HG03565 (cell line): Measurements from ENCODE around the gene SMAP1.

Experiments
- ATAC-seq: cut with Tn5 transposase; IDR thresholded peaks from one replicate; pipeline ENCODE4 v1.9.1; 2021; ENCODE audit warnings: mild to moderate bottlenecking, moderate library complexity; ENCODE audit not compliant: unreplicated experiment

SMAP1 gene

GRCh38 chr6:70839286-70840266, 171.9 kb downstream of the SMAP1 start:
- ATAC-seq = no peak

DNA sequence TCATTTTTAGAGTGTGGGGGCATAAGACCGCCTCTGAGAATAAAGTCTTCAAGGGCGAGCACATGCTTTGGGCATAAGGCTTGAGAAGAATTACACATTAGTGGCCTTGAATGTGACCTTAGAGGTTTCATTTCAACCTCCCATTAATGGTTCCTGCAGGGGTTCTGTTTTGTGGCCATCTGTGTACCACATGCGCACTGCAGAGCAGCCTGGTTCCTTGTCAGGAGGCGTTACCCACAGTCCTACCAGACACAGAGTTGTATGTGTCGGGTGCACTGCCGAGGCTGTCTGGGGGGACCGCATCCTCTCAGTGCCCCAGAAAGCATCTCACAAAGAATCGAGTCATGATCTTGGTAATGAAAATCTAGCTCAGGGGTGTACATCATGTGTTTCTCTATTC, 173.4 kb downstream of the SMAP1 start:
- ATAC-seq = no peak

DNA sequence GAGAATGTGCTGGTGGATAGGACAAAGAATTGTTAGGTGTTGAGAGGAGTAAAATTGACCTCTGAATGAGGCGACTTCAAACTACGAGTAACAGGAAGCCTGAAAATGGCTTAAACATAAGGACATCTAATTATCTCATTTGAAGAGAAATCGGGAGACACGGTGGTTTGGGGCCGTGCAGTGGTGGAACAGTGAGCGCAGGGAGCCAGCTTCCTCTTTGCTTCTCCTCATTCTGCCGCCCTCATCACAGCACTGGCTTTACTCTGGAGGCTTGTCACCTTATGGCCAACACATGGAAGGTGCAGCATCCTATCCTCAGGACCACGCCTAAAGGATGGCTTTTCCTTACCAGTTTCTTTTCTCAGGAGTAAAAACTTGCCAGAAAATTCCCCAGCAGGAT, 174.9 kb downstream of the SMAP1 start:
- ATAC-seq = no peak

GRCh38 chr6:70843328-70843918, 175.7 kb downstream of the SMAP1 start:
- ATAC-seq = no peak

DNA sequence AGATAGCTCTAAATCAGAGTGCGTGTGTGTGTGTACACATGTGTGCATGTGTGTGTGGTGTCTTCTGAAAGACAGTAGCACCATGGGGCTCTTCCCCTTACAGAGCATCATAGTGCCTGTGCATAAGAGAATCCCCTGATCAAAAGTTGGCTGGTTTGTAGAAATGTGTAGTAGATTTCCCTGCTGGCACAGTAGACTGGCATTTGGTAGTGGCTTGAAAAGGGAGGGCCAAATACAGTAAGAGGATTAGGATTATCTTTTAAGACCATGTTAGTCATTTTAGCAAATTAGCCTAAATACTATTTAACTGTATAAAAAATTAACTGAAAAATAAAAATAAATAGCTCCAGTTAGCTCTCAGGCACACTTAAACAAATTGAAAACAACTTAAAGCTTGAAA, 176.6 kb downstream of the SMAP1 start:
- no peak for ATAC-seq

GRCh38 chr6:70846207-70846835, 178.6 kb downstream of the SMAP1 start:
- ATAC-seq = no peak

DNA sequence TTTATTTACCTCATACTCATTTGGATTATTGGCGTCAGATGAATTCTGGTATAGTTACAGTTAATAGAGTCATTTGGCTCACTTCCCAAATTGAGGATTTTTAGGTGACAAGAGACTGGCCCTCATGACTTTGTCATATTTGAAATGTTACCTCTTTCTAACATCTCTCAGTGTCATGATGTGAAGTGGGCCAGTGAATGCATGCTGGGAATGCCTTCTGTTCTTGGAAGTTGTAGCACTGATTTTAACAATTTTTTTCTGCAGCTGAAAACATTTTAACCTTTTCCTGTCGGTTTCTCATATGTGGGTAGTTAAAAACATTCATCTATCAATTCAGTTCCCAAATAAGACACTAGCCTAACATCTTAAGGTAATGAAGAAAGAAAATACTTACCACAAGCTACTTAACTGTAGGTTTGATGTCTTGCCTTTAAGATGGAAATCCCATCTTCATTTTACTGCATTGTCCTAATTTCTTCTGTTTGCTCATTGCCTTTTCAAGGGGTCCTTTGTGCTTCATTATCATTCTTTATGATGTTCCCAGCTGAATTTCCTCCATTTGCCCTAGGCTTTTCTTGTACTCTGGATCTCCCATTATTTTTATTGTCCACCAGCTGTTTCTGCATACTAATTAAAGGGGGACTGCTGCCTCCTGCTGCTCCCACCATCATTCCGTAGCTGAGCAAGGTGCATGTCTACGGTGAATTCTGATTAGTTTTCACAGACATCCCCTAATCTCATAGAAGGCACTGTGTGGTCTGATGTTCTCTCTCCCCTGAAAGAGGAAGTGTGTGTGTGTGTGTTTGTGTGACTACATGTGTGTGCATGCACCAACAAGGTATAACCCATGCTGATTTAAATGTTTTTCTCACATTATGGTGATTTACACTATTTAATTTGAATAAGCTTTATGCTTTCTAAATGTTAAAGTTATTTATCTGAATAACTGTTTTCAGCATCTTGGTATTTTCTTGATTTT, 179.7 kb downstream of the SMAP1 start:
- ATAC-seq = no peak

- no peak for ATAC-seq
Observed at GRCh38 chr6:70849348-70850069, 181.8 kb downstream of the SMAP1 start.

- ATAC-seq = no peak
Observed at GRCh38 chr6:70852667-70853246, 185.1 kb downstream of the SMAP1 start.

- peak; percentile 100 for ATAC-seq
Observed at GRCh38 chr6:70857387-70858077, 189.8 kb downstream of the SMAP1 start.

GRCh38 chr6:70860045-70860444, 192.4 kb downstream of the SMAP1 start:
- no peak for ATAC-seq

GRCh38 chr6:70860920-70861319, 193.2 kb downstream of the SMAP1 start:
- ATAC-seq = no peak

- no peak for ATAC-seq
Observed at GRCh38 chr6:70863343-70863742, 195.7 kb downstream of the SMAP1 start.

DNA sequence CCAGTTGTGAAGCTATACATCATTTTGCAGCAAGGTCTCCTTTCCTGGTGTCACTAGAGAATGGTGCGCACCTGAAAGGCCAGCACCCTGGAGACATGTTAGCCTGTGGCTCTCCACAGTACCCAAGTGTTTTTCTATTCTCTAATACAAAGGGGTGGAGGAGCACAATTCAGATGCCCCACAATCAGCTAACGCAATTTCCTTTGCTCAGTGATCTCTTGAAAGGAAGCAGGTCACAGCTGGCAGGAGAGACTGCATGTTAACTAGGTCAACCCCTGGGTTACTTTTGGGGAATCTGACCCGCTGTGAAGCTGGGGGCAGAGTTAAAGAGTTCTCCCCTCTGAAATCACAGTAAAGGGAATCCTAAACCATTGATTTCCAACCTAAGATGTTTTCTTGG, 196.7 kb downstream of the SMAP1 start:
- no peak for ATAC-seq

- ATAC-seq = no peak
Observed at GRCh38 chr6:70872469-70872868, 204.8 kb downstream of the SMAP1 start.

GRCh38 chr6:70874181-70874913, 206.7 kb downstream of the SMAP1 start:
- ATAC-seq = no peak

DNA sequence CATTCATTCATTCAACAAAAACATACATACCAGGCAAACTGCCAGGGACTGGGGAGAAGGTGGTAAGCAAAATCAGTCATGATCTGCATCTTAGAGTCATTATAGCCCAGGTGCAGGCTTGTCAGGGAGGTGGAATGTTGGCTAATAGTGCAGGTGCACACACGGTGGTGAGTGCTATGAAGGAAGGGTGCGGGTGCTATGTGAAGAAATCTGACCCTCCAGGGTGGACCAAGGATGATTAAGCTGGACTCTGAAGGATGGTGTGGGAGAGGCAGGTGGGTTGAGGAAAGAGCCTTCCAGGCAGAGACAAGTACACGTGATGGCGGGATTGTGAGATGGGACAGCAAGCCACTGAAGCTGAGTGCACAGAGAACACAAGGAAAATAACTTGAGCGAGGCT, 211.8 kb downstream of the SMAP1 start:
- no peak for ATAC-seq
